Measurements from ENCODE around the gene GRIA4. TPM values are rescaled to one million over a fixed set of nuclear protein-coding genes. Genes with fewer than 3 reads are reported as not detected.

Gene GRIA4
- 1.2 and 1.3 TPM in 2 replicates for total RNA-seq (2014; rRNA removed; shearing (Covaris generic))

DNA sequence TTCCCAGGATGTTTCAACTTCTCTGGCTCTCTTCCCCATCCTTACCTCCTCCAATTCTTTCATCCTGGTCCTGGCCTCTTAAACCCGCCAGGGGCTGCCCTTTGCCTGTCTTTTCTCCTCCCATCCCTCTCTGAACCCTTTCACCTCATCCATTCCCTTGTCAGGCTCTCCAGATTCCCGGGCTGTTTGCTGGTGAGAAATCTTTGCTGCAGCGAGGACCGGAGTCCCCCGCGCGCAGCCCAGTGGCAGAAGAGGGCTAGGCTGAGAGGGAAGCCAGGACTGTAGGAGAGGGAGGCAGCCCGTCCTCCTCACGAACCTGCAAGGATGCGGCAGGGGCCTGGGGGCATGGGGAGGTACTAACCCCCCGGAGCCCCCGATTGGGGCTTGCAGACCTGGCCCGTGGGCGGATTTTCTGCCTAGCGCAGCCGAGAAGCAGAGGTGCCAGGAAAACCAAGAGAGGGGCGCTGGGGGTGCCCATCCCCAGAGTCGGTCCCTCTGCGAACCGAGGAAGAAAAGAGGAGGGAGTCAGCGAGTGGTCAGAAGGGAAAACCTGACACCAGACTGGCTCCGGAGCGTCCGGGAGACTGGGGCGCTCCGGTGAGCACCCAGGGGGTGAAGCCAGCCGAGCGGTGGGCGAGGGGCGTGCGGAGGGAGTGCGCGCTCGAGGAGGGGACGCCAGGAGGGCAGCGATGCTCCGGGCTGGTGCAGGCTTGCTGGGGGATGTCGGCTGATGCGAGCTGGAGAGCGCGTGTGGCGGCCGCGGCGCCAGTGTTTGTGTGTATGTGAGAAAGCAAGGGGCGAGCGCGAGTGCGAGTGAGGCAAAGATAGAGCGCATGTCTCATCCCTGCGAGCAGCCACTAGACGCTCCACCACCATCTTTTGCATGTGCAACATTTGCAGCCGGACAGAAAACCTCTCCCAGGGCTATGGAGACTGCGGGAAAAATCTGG is at the start of gene GRIA4:
Gene GRIA4, plus strand, starts transcription at position 242 of the 950 bp plus-strand sequence. CDS start 925 bp downstream, outside the sequence.
- DNase-seq = peak; percentile 61
- peaks cover 22% of the 10 kb centered on the region for H3K27me3 ChIP-seq (ENCODE audit: control insufficient read depth, insufficient read depth, low read length)
- no peaks in the 10 kb centered on the region for H3K36me3 ChIP-seq (replicated peaks; ENCODE audit: control insufficient read depth, insufficient read depth, low read length)
- H3K4me3 ChIP-seq (ENCODE audit: insufficient read depth, low read depth, low read length) = peak within 1 kb of the TSS; percentile 65

- Histone ChIP-seq H3K36me3 (replicated peaks; ENCODE audit: control insufficient read depth, insufficient read depth, low read length) (no peaks in the 10 kb centered on the region), H3K27me3 (ENCODE audit: control insufficient read depth, insufficient read depth, low read length) (no peaks in the 10 kb centered on the region), H3K4me3 (ENCODE audit: insufficient read depth, low read depth, low read length) (no peak overlapping the region)
- DNase-seq = no peak
These were observed 36.8 kb upstream of the GRIA4 start for GRCh38 chr11:105573091-105573490.

- Histone ChIP-seq H3K4me3 (ENCODE audit: insufficient read depth, low read depth, low read length) (no peak overlapping the region), H3K27me3 (ENCODE audit: control insufficient read depth, insufficient read depth, low read length) (no peaks in the 10 kb centered on the region), H3K36me3 (replicated peaks; ENCODE audit: control insufficient read depth, insufficient read depth, low read length) (no peaks in the 10 kb centered on the region)
- no peak for DNase-seq
These were observed 34.9 kb upstream of the GRIA4 start for GRCh38 chr11:105574974-105575373.

DNA sequence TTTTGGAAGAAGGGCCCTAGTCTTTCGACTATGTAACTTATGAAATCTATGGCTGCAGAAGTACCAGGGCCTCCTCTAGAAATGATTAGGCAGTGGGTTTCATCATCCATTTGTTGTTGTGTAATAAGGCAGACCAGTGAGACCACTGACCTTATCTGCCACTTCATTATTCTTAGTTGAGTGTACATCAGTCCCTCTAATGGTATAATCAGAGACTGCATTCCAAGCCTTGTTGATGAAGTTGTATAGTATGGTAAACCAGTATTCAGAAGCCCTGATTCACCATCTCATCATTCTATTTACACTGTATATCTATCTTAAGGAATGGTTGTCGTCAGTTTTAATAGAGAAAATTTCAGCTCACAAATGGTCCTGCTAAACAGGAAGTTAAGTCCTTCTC is 32.2 kb upstream of the GRIA4 start:
- H3K4me3 ChIP-seq (ENCODE audit: insufficient read depth, low read depth, low read length) = no peak overlapping the region
- no peak for DNase-seq
- no peaks in the 10 kb centered on the region for H3K27me3 ChIP-seq (ENCODE audit: control insufficient read depth, insufficient read depth, low read length)
- no peaks in the 10 kb centered on the region for H3K36me3 ChIP-seq (replicated peaks; ENCODE audit: control insufficient read depth, insufficient read depth, low read length)

DNA sequence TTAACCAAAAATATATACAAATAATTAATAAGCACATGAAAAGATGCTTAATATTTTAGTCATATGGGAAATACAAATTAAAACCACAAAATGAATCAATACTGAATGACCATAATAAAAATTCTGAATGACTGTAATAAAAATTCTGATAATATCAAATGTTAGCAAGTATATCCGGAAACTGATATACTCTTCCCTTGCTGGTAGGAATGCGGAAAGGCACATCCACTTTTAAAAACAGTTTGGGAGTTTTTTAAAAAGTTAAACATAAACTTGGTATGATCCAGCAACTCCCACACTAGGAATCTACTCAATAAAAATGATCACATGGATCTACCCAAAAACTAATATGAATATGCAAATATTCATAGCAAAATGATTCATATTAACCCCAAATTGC is 30.8 kb upstream of the GRIA4 start:
- DNase-seq = no peak
- Histone ChIP-seq H3K4me3 (ENCODE audit: insufficient read depth, low read depth, low read length) (no peak overlapping the region), H3K36me3 (replicated peaks; ENCODE audit: control insufficient read depth, insufficient read depth, low read length) (no peaks in the 10 kb centered on the region), H3K27me3 (ENCODE audit: control insufficient read depth, insufficient read depth, low read length) (no peaks in the 10 kb centered on the region)

- no peaks in the 10 kb centered on the region for H3K27me3 ChIP-seq (ENCODE audit: control insufficient read depth, insufficient read depth, low read length)
- no peak for DNase-seq
- no peaks in the 10 kb centered on the region for H3K36me3 ChIP-seq (replicated peaks; ENCODE audit: control insufficient read depth, insufficient read depth, low read length)
- H3K4me3 ChIP-seq (ENCODE audit: insufficient read depth, low read depth, low read length) = no peak overlapping the region
These were observed 27.4 kb upstream of the GRIA4 start for GRCh38 chr11:105582497-105582896.

DNA sequence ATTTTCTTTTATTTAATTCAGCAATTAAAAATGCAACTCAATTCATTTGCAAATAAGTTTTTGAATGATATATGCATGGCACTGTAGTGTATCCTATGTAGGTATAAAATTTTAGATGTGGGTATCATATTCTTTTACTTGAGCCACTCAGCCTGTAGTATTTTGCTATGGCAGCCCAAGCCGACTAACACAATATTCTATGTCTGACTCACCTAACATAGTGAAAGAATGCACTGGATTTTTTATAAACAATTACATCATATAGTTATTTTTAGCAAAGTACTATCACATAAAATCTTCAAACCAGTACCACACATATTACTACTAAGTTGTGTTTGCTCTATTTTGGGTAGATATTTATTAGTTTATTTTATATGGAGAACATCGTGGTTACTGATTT is 21.9 kb upstream of the GRIA4 start:
- Histone ChIP-seq H3K4me3 (ENCODE audit: insufficient read depth, low read depth, low read length) (no peak overlapping the region), H3K27me3 (ENCODE audit: control insufficient read depth, insufficient read depth, low read length) (no peaks in the 10 kb centered on the region), H3K36me3 (replicated peaks; ENCODE audit: control insufficient read depth, insufficient read depth, low read length) (no peaks in the 10 kb centered on the region)
- no peak for DNase-seq

- no peaks in the 10 kb centered on the region for H3K36me3 ChIP-seq (replicated peaks; ENCODE audit: control insufficient read depth, insufficient read depth, low read length)
- H3K27me3 ChIP-seq (ENCODE audit: control insufficient read depth, insufficient read depth, low read length) = no peaks in the 10 kb centered on the region
- no peak for DNase-seq
These were observed 20.5 kb upstream of the GRIA4 start for GRCh38 chr11:105589346-105589745.

GRCh38 chr11:105592035-105592434 is 17.8 kb upstream of the GRIA4 start:
- Histone ChIP-seq H3K4me3 (ENCODE audit: insufficient read depth, low read depth, low read length) (no peak overlapping the region), H3K36me3 (replicated peaks; ENCODE audit: control insufficient read depth, insufficient read depth, low read length) (no peaks in the 10 kb centered on the region), H3K27me3 (ENCODE audit: control insufficient read depth, insufficient read depth, low read length) (no peaks in the 10 kb centered on the region)
- DNase-seq = no peak

More at GRCh38 chr11:105589346-105589745, 20.5 kb upstream of the GRIA4 start:
- H3K4me3 ChIP-seq (ENCODE audit: insufficient read depth, low read depth, low read length) = no peak overlapping the region

DNA sequence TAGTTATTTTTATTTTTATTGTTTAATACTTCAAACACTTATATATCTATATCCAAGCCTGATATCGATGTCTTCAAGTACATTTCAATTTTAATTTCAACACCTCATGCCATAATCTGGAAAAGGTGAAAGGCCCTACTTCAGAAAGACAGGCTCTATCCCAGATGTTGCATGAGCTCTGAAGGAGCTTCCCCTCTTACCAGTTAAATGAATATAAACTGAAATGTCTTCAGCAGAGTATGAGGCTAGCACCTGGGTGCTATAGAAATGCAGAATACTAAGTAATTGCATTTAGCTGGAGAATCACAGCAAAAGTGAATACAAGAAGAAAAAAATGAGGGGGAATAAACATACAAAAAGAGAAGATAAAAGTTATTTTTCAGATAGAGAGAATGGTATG is 11.5 kb upstream of the GRIA4 start:
- Histone ChIP-seq H3K4me3 (ENCODE audit: insufficient read depth, low read depth, low read length) (no peak overlapping the region), H3K36me3 (replicated peaks; ENCODE audit: control insufficient read depth, insufficient read depth, low read length) (no peaks in the 10 kb centered on the region), H3K27me3 (ENCODE audit: control insufficient read depth, insufficient read depth, low read length) (no peaks in the 10 kb centered on the region)
- DNase-seq = peak; percentile 20

DNA sequence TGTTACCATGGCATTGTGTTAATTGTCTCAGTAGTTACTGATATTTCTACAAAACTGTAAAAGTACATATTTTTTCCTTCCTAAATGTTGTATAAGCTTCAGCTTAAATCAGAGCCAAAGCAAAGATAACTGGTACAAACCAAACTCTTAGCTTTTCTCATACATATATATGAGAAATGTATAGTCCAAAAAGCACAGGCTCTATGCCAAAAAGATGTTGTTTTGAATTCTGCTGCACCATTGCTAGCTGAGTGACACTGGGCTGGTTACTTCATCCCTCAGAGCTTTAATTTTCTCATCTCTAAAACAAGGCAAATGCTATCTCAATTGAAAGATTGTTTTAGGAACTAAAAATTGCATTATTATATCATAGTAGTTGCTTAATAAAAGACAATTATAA is 6.7 kb upstream of the GRIA4 start:
- no peak for DNase-seq
- H3K36me3 ChIP-seq (replicated peaks; ENCODE audit: control insufficient read depth, insufficient read depth, low read length) = no peaks in the 10 kb centered on the region
- no peaks in the 10 kb centered on the region for H3K27me3 ChIP-seq (ENCODE audit: control insufficient read depth, insufficient read depth, low read length)
- no peak overlapping the region for H3K4me3 ChIP-seq (ENCODE audit: insufficient read depth, low read depth, low read length)

- peak; percentile 43 for DNase-seq
- Histone ChIP-seq H3K36me3 (replicated peaks; ENCODE audit: control insufficient read depth, insufficient read depth, low read length) (no peaks in the 10 kb centered on the region), H3K27me3 (ENCODE audit: control insufficient read depth, insufficient read depth, low read length) (peaks cover 22% of the 10 kb centered on the region), H3K4me3 (ENCODE audit: insufficient read depth, low read depth, low read length) (peak overlapping the region; percentile 65; the same call in 1 of the 2 replicates)
These were observed 512 bp upstream of the GRIA4 start for GRCh38 chr11:105609341-105609781.

- peak overlapping the region; percentile 65 for H3K4me3 ChIP-seq (ENCODE audit: insufficient read depth, low read depth, low read length)
- no peaks in the 10 kb centered on the region for H3K36me3 ChIP-seq (replicated peaks; ENCODE audit: control insufficient read depth, insufficient read depth, low read length)
- H3K27me3 ChIP-seq (ENCODE audit: control insufficient read depth, insufficient read depth, low read length) = peaks cover 22% of the 10 kb centered on the region
- no peak for DNase-seq
These were observed 1.1 kb downstream of the GRIA4 start for GRCh38 chr11:105610871-105611571.

- Histone ChIP-seq H3K36me3 (replicated peaks; ENCODE audit: control insufficient read depth, insufficient read depth, low read length) (no peaks in the 10 kb centered on the region), H3K27me3 (ENCODE audit: control insufficient read depth, insufficient read depth, low read length) (peaks cover 22% of the 10 kb centered on the region), H3K4me3 (ENCODE audit: insufficient read depth, low read depth, low read length) (peak overlapping the region; percentile 65)
- DNase-seq = peak; percentile 26
These were observed 1.9 kb downstream of the GRIA4 start for GRCh38 chr11:105611572-105612441.

Data from H7 (cell line).